ENCODE data around the gene RER1. TPM values are rescaled to one million over a fixed set of nuclear protein-coding genes. Genes with fewer than 3 reads are reported as not detected.

RER1 gene
- total RNA-seq, 1 donor from 2014 or later, result 49.6 TPM

- Histone ChIP-seq H3K36me3 (no peaks in the 10 kb centered on the region), H3K4me1 (no peaks in the 10 kb centered on the region), H3K27ac (no peak overlapping the region), H3K4me3 (no peak overlapping the region), H3K27me3 (no peaks in the 10 kb centered on the region), H3K9me3 (no peaks in the 10 kb centered on the region)
- intact Hi-C loops (cut with DNase I), result no loop called here
- TF ChIP-seq CTCF (IDR thresholded peaks at IDR 0.05) (no peak), POLR2A (IDR thresholded peaks at IDR 0.05) (no peak), POLR2AphosphoS5 (IDR thresholded peaks at IDR 0.05; ENCODE audit: insufficient read depth in 1 of 2, low read depth in 1 of 2) (no peak)
- no peak for DNase-seq (ENCODE audit: extremely low spot score in 2 of 2)
These were observed 43.7 kb upstream of the RER1 start for GRCh38 chr1:2347896-2348295.

- H3K4me3 ChIP-seq, result no peak overlapping the region
- no peaks in the 10 kb centered on the region for H3K27me3 ChIP-seq
- TF ChIP-seq POLR2AphosphoS5 (IDR thresholded peaks at IDR 0.05; ENCODE audit: insufficient read depth in 1 of 2, low read depth in 1 of 2), result no peak
- TF ChIP-seq POLR2A (IDR thresholded peaks at IDR 0.05), result no peak
- no peak for TF ChIP-seq CTCF (IDR thresholded peaks at IDR 0.05)
- H3K4me1 ChIP-seq, result no peaks in the 10 kb centered on the region
- H3K27ac ChIP-seq, result no peak overlapping the region
- DNase-seq (ENCODE audit: extremely low spot score in 2 of 2), result no peak
- no peaks in the 10 kb centered on the region for H3K36me3 ChIP-seq
- intact Hi-C loops (cut with DNase I), result no loop called here
- no peaks in the 10 kb centered on the region for H3K9me3 ChIP-seq
These were observed 43.0 kb upstream of the RER1 start for GRCh38 chr1:2348346-2349325.

- no peak for DNase-seq (ENCODE audit: extremely low spot score in 2 of 2)
- intact Hi-C loops (cut with DNase I), result no loop called here
These were observed 41.8 kb upstream of the RER1 start for GRCh38 chr1:2349806-2350205.

GRCh38 chr1:2350501-2350900 lies 41.1 kb upstream of the RER1 start:
- DNase-seq (ENCODE audit: extremely low spot score in 2 of 2), result no peak
- no peaks in the 10 kb centered on the region for H3K27me3 ChIP-seq
- intact Hi-C loops (cut with DNase I), result no loop called here
- H3K4me1 ChIP-seq, result no peaks in the 10 kb centered on the region
- TF ChIP-seq POLR2AphosphoS5 (IDR thresholded peaks at IDR 0.05; ENCODE audit: insufficient read depth in 1 of 2, low read depth in 1 of 2) (no peak), POLR2A (IDR thresholded peaks at IDR 0.05) (no peak), CTCF (IDR thresholded peaks at IDR 0.05) (no peak)
- no peaks in the 10 kb centered on the region for H3K36me3 ChIP-seq
- no peaks in the 10 kb centered on the region for H3K9me3 ChIP-seq
- no peak overlapping the region for H3K27ac ChIP-seq
- H3K4me3 ChIP-seq, result no peak overlapping the region

More at GRCh38 chr1:2349806-2350205, 41.8 kb upstream of the RER1 start:
- Histone ChIP-seq H3K9me3 (no peaks in the 10 kb centered on the region), H3K4me1 (no peaks in the 10 kb centered on the region), H3K4me3 (no peak overlapping the region), H3K36me3 (no peaks in the 10 kb centered on the region), H3K27me3 (no peaks in the 10 kb centered on the region), H3K27ac (no peak overlapping the region)
- TF ChIP-seq POLR2A (IDR thresholded peaks at IDR 0.05), result no peak
- TF ChIP-seq POLR2AphosphoS5 (IDR thresholded peaks at IDR 0.05; ENCODE audit: insufficient read depth in 1 of 2, low read depth in 1 of 2), result no peak
- TF ChIP-seq CTCF (IDR thresholded peaks at IDR 0.05), result no peak

Data from vagina (tissue), 2 donors.